K562 treated with DMSO at 1 percent for 24 hours (cell line): ENCODE measurements around the gene KRT33A. TPM values are rescaled to one million over a fixed set of nuclear protein-coding genes. Genes with fewer than 3 reads are reported as not detected.

Experiments
- total RNA-seq: library from RNA; unstranded; fragments of 300-600 nt; gene quantifications from 2 replicates; pipeline ENCODE4 v1.2.3, GENCODE V29; 2022; ENCODE audit warnings: low read depth; ENCODE audit not compliant: insufficient read depth

Gene KRT33A
- total RNA-seq: not detected in 2 replicates

DNA sequence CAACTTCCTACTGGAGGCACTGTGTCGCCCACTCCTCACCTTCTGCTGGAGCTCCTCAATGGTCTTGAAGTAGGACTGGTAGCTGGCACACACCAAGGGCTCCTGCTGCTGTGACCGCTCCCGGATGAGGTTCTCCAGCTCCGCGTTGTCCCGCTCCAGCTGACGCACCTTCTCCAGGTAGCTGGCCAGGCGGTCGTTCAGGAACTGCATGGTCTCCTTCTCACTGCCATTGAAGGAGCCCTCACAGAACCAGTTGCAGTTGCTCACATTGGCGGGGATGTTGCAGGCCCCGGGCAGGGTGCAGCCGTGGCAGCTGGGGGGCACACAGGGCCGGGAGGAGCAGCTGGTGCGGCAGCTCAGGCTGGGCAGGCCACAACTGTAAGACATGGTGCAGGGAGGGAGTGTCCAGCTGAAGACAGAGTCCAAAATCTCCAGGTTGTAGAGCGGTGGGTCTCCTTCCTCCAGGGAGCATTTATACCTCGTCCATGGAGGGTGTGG is at the start of gene KRT33A:
Gene KRT33A, minus strand, starts transcription at position 448 of the 498 bp plus-strand sequence. Its CDS starts 61 bp downstream, at position 387.

DNA sequence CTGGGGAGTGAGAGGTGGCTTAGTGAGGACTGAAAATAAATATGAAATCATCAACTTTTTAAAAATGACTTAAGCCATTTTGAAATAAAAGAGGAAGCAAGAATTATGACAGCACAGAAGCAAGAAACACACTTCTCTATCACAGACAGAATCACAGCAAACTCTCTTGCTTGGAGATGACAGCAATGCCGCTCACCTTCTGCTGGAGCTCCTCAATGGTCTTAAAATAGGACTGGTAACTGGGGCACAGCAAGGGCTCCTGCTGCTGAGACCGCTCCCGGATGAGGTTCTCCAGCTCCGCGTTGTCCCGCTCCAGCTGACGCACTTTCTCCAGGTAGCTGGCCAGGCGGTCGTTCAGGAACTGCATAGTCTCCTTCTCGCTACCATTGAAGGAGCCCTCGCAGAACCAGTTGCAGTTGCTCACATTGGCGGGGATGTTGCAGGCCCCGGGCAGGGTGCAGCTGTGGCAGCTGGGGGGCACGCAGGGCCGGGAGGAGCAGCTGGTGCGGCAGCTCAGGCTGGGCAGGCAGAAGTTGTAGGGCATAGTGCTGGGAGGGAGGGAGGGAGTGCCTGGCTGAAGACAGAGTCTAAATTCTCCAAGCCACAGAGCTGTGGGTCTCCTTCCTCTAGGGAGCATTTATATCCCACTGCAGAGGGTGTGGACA is 46.5 kb upstream of the KRT33A start, which contains the start of gene KRT31:
Gene KRT31, minus strand, starts transcription at position 613 of the 665 bp plus-strand sequence. Its CDS starts 69 bp downstream, at position 544.

DNA sequence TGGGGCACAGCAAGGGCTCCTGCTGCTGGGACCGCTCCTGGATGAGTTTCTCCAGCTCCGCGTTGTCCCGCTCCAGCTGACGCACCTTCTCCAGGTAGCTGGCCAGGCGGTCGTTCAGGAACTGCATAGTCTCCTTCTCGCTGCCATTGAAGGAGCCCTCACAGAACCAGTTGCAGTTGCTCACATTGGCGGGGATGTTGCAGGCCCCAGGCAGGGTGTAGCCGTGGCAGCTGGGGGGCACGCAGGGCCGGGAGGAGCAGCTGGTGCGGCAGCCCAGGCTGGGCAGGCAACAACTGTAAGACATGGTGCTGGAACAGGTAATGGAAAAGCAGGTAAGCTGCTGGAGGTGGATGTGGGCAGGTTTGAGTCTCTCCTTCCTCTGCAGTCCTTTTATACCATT is 31.3 kb upstream of the KRT33A start, which contains the start of gene KRT34:
Gene KRT34, minus strand, starts transcription at position 364 of the 400 bp plus-strand sequence. Its CDS starts 60 bp downstream, at position 304.

DNA sequence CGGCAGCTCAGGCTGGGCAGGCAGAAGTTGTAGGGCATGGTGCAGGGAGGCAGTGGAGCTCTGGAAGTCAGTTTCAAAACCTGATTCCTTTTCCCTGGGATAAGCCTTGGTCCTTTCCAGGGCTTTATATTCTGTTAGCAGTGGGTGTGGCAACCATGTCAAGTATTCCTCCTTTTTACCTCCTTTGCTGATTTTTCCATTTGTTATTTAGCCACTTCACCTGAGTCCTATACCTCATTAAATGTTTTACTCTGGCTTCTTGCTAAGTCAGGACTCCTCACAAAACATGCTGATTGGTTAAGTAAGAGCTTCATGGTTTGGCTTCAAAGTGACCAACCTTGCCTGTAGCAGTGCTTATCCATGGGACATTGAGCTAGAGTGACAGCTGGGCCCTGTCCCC is 19.1 kb upstream of the KRT33A start, which contains the start of gene KRT33B:
Gene KRT33B, minus strand, starts transcription at position 101 of the 400 bp plus-strand sequence. Its CDS starts 63 bp downstream, at position 38.

DNA sequence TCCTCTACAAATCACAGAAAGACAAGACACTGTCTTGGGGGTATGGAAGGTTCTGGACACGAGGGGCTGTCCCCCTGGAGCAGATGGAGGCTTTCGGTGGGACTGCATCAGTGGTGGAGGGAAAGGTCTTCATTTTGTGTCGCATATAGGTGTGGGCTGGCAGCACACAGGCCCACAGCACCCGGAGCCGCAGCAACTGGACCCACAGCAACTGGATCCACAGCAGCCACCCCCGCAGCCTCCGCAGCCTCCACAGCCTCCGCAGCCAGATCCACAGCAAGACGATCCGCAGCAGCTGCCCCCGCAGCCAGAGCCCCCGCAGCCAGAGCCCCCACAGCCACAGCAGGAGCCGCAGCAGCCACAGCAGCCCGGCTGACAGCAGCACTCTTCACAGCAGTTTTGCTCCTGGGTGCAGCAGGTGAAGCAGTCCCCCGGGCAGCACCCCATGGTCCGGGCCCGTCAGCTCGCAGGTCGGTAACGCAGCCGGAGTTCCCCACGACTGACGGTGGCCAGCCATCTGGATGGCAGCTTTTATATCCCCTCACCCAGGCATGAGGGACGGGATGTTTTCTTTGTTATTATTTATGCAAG is 35.3 kb downstream of the KRT33A start, which contains the start of gene KRTAP17-1:
Gene KRTAP17-1, minus strand, starts transcription at position 507 of the 591 bp plus-strand sequence. Its CDS starts 60 bp downstream, at position 447.

DNA sequence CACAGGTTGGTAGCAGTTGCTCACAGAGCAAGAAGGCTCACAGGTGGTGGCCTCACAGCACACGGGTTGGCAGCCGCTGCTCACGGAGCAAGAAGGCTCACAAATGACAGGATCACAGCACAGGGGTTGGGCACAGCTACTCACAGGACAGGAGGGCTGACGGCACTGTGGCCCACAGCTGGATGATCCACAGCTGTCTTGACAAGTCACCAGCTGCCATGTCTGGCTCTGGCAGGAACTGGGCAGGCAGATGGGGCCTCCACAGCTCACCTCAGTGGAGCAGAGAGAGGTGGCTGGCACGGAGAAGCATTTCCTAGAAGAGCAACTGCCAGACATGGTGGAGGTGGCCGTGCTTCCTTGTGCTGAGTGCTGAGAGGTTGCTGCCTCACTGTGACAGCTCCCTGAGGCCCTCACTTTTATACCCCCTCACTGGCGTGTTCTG is 41.7 kb downstream of the KRT33A start, which contains the start of gene KRTAP16-1:
Gene KRTAP16-1, minus strand, starts transcription at position 392 of the 442 bp plus-strand sequence. Its CDS starts 56 bp downstream, at position 336.

DNA sequence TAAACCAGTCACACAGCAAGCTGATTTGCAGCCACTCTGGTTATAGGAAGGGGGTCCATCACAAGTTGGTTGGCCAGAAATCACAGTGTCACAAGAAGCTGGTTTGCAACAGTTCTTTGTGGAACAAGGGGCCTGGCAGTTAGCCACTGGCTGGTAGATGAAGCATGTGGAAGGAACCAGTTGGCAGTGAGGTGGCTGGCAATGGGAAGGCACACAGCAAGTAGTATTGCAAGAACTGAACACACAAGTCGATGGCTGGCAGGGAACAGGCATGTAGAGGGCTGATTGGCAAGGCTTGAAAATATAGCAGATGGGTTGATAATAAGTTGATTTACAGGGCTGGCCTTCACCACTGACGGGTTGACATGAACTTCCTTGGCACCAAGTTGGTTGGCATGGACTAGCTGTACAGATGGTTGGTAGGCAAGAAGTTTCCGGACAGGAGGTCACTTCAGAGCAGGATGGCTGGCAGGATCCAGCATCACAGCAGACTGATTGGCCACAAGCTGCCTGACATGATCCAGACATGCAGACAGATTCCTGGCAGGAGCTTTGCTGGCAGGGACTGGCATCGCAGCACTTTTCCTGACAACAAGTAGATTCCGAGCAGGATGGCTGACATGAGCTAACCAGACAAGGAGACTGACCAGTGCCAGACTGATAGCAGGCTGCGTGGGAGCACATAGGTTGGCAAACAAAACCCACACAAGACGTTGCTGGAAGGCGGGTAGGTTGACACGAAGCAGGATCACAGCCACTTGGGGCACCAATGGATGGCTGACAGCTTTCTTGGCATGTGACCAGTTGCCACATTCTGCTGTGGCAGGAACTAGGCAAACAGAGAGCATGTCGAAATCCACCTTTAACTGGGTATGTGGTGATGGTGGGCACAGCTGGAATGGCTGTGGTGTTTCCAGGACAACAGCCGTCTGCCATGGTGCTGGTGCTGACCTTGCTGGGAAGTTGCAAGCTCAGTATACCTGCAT is 48.4 kb downstream of the KRT33A start, which contains the start of gene KRTAP29-1:
Gene KRTAP29-1, minus strand, starts transcription at position 936 of the 986 bp plus-strand sequence. Its CDS starts 0 bp downstream, at position 936.

Other genes starting within 250 kb of the KRT33A start
- gene KRTAP4-16, start 248.6 kb downstream of the KRT33A start, total RNA-seq: not detected in 2 replicates
- gene KRTAP4-9, start 245.4 kb downstream of the KRT33A start, total RNA-seq: not detected in 2 replicates
- not detected in 2 replicates for gene KRTAP4-11, start 232.5 kb downstream of the KRT33A start, total RNA-seq
- gene KRTAP4-12, start 226.6 kb downstream of the KRT33A start, total RNA-seq: not detected in 2 replicates
- not detected in 2 replicates for gene KRTAP4-6, start 210.3 kb downstream of the KRT33A start, total RNA-seq
- not detected in 2 replicates for gene KRTAP4-5, start 201.0 kb downstream of the KRT33A start, total RNA-seq
- gene KRTAP4-4, start 190.1 kb downstream of the KRT33A start, total RNA-seq: not detected in 2 replicates
- gene KRTAP4-3, start 182.6 kb downstream of the KRT33A start, total RNA-seq: not detected in 2 replicates
- gene KRTAP4-2, start 172.6 kb downstream of the KRT33A start, total RNA-seq: not detected in 2 replicates
- gene KRTAP4-1, start 165.9 kb downstream of the KRT33A start, total RNA-seq: not detected in 2 replicates
- gene KRTAP9-1, start 160.9 kb downstream of the KRT33A start, total RNA-seq: not detected in 2 replicates
- not detected in 2 replicates for gene KRTAP9-2, start 124.2 kb downstream of the KRT33A start, total RNA-seq
- gene KRTAP9-3, start 118.4 kb downstream of the KRT33A start, total RNA-seq: not detected in 2 replicates
- gene KRTAP9-8, start 112.8 kb downstream of the KRT33A start, total RNA-seq: not detected in 2 replicates
- not detected in 2 replicates for gene KRTAP9-4, start 101.1 kb downstream of the KRT33A start, total RNA-seq
- not detected in 2 replicates for gene KRTAP9-9, start 95.4 kb downstream of the KRT33A start, total RNA-seq
- gene KRTAP9-6, start 85.5 kb downstream of the KRT33A start, total RNA-seq: not detected in 2 replicates
- gene KRTAP9-7, start 75.1 kb downstream of the KRT33A start, total RNA-seq: not detected in 2 replicates
- gene KRTAP29-1, start 48.0 kb downstream of the KRT33A start, total RNA-seq: not detected in 2 replicates
- gene KRTAP16-1, start 41.5 kb downstream of the KRT33A start, total RNA-seq: not detected in 2 replicates
- not detected in 2 replicates for gene KRTAP17-1, start 35.1 kb downstream of the KRT33A start, total RNA-seq
- gene KRT33B, start 19.0 kb upstream of the KRT33A start, total RNA-seq: not detected in 2 replicates
- gene KRT34, start 31.5 kb upstream of the KRT33A start, total RNA-seq: not detected in 2 replicates
- not detected in 2 replicates for gene KRT31, start 46.8 kb upstream of the KRT33A start, total RNA-seq
- not detected in 2 replicates for gene KRT37, start 73.8 kb upstream of the KRT33A start, total RNA-seq
- gene KRT38, start 90.2 kb upstream of the KRT33A start, total RNA-seq: not detected in 2 replicates
- not detected in 2 replicates for gene KRT32, start 116.6 kb upstream of the KRT33A start, total RNA-seq
- not detected in 2 replicates for gene KRT35, start 130.3 kb upstream of the KRT33A start, total RNA-seq
- gene KRT36, start 139.1 kb upstream of the KRT33A start, total RNA-seq: not detected in 2 replicates
- not detected in 2 replicates for gene KRT13, start 154.8 kb upstream of the KRT33A start, total RNA-seq
- gene KRT15, start 168.1 kb upstream of the KRT33A start, total RNA-seq: 0.42 and 0.88 TPM in 2 replicates
- gene KRT19, start 177.5 kb upstream of the KRT33A start, total RNA-seq: 202 and 214 TPM in 2 replicates
- not detected in 2 replicates for gene KRT9, start 221.2 kb upstream of the KRT33A start, total RNA-seq
- not detected in 2 replicates for gene KRT14, start 236.1 kb upstream of the KRT33A start, total RNA-seq